HG02885 (cell line): ENCODE measurements around the gene TINAGL1.
"Not testable (repeated sequence)": the region's sequence is repeated elsewhere in the genome, so short reads cannot be mapped to it uniquely, and the experiment has no call there.

Experiments
- ATAC-seq: cut with Tn5 transposase; IDR thresholded peaks from one replicate; pipeline ENCODE4 v1.9.1; 2021; ENCODE audit warnings: mild to moderate bottlenecking; ENCODE audit not compliant: unreplicated experiment, poor library complexity

The TINAGL1 gene

GRCh38 chr1:31583082-31583994 is 7.0 kb downstream of the TINAGL1 start:
- ATAC-seq, result no peak

GRCh38 chr1:31583995-31584868 is 7.9 kb downstream of the TINAGL1 start:
- ATAC-seq, result no peak

- no peak for ATAC-seq
These were observed 8.8 kb downstream of the TINAGL1 start for GRCh38 chr1:31584869-31585735.

GRCh38 chr1:31585736-31586365 is 9.5 kb downstream of the TINAGL1 start:
- no peak for ATAC-seq

- ATAC-seq, result no peak
These were observed 10.3 kb downstream of the TINAGL1 start for GRCh38 chr1:31586376-31587327.

- ATAC-seq, result not testable (repeated sequence)
These were observed 11.0 kb downstream of the TINAGL1 start for GRCh38 chr1:31587328-31587699.

- no peak for ATAC-seq
These were observed 11.6 kb downstream of the TINAGL1 start for GRCh38 chr1:31587720-31588423.

GRCh38 chr1:31588751-31589515 is 12.6 kb downstream of the TINAGL1 start:
- no peak for ATAC-seq

GRCh38 chr1:31591425-31592093 is 15.2 kb downstream of the TINAGL1 start:
- ATAC-seq, result no peak

- no peak for ATAC-seq
These were observed 15.8 kb downstream of the TINAGL1 start for GRCh38 chr1:31592132-31592531.

- ATAC-seq, result no peak
These were observed 16.9 kb downstream of the TINAGL1 start for GRCh38 chr1:31593136-31593665.

GRCh38 chr1:31593770-31594632 is 17.7 kb downstream of the TINAGL1 start:
- no peak for ATAC-seq

GRCh38 chr1:31595836-31596736 is 19.8 kb downstream of the TINAGL1 start:
- no peak for ATAC-seq

- ATAC-seq, result no peak
These were observed 20.4 kb downstream of the TINAGL1 start for GRCh38 chr1:31596737-31597097.

GRCh38 chr1:31598980-31599379 is 22.7 kb downstream of the TINAGL1 start:
- ATAC-seq, result no peak
